ENCODE results near the gene PACRG. TPM values are rescaled to one million over a fixed set of nuclear protein-coding genes. Genes with fewer than 3 reads are reported as not detected.

PACRG gene
- total RNA-seq, 1 experiment from 2014 or later = not detected

DNA sequence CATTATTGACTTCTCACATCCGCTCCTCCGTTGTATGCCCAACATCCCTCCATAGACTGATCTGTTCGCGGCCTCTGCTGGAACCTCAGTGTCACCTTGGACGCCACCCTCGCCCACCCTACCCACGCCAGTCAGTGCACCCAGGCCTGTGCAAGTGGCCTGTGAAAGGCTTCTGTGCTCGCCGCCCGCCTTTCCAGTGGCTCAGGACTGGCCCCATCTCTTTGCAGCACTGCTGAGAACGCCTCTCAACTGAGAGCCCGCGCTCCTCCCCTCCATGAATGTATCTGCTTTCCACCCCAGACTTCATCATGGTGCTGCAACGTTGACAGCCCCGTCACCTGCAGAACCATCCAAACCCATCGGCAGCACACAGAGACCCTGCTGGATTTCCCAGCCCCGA, 459.4 kb downstream of the PACRG start:
- DNase-seq (ENCODE audit: low read depth) = no peak
- in situ Hi-C loops (cut with HindIII; ENCODE audit: low pct_unique_long_range_greater_than_20kb, low sequenced_read_pairs) = no loop called here

DNA sequence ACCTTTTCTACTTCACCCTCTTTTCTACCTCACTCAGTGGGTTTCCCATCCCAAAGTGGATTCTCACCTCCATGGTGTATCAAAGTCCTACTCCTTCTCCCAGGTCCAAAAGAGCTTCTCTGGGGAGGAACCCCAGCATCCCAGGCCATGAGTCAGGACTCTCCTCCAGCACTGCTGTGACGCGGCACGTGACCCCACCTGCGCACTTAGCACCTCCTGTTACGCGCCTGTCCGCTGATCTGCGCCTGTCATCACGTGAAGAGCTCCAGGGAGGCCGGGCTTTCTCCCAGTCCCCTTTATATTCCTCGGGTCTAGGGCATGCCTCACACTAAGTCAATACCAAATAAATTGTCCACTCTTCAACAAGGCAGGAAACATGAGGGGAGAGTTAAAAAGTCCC, 459.8 kb downstream of the PACRG start:
- in situ Hi-C loops (cut with HindIII; ENCODE audit: low pct_unique_long_range_greater_than_20kb, low sequenced_read_pairs) = no loop called here
- no peak for DNase-seq (ENCODE audit: low read depth)

DNA sequence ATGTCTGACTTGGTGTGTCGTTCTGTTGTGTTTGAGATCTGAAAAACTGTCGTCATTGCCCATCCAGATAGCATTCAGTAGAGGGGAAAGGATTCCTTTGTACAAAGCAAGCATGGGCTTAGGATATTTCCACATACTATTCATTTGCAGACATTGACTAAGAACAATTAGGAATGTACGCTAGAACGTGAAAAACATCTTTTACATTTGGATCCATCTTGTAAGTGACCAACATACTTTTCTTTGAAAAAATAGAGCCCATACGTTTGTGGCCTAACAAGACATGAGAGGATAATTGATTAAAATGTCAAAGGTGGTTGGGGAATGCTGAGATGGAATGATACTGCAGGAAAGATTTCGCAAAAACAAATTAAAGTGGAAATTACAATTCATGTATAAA, 461.0 kb downstream of the PACRG start:
- no peak for DNase-seq (ENCODE audit: low read depth)
- in situ Hi-C loops (cut with HindIII; ENCODE audit: low pct_unique_long_range_greater_than_20kb, low sequenced_read_pairs) = no loop called here

DNA sequence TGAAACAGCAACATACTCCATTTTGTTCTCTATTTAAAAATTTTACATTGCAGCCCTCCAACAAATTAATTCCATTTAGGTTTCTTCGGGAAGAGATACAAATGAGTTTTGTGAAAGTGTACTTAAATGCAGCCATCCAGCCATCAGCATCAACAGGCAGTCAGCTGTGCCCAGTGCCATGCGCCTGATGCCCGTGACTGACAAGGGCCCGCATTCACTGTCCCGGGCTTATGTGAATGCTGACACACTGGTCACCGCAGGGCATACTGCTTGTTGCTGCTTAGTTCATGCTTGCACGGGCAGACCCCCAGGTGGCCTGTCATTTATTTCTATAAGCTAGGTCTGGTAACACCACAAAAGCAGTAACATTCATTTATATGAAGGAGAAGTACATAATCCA, 461.8 kb downstream of the PACRG start:
- in situ Hi-C loops (cut with HindIII; ENCODE audit: low pct_unique_long_range_greater_than_20kb, low sequenced_read_pairs) = no loop called here
- no peak for DNase-seq (ENCODE audit: low read depth)

DNA sequence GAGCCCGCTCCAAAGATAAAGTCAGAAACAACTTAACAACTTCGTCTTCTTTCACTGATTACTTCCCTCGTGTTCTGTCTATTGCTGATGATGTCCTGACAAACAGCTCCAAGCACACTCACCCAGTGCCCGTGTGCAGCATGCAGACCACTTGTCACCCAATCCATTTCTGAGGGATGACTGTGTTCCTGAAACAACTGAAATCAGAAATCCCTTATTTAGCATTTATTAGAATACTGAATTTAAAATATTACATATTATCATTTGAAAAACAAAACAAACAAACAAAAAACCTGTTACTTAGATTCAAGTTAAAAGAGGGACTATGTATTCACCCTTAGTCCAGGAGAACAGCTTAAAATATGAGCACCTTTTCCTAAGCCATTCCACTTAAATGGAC, 463.0 kb downstream of the PACRG start:
- in situ Hi-C loops (cut with HindIII; ENCODE audit: low pct_unique_long_range_greater_than_20kb, low sequenced_read_pairs) = no loop called here
- DNase-seq (ENCODE audit: low read depth) = no peak

DNA sequence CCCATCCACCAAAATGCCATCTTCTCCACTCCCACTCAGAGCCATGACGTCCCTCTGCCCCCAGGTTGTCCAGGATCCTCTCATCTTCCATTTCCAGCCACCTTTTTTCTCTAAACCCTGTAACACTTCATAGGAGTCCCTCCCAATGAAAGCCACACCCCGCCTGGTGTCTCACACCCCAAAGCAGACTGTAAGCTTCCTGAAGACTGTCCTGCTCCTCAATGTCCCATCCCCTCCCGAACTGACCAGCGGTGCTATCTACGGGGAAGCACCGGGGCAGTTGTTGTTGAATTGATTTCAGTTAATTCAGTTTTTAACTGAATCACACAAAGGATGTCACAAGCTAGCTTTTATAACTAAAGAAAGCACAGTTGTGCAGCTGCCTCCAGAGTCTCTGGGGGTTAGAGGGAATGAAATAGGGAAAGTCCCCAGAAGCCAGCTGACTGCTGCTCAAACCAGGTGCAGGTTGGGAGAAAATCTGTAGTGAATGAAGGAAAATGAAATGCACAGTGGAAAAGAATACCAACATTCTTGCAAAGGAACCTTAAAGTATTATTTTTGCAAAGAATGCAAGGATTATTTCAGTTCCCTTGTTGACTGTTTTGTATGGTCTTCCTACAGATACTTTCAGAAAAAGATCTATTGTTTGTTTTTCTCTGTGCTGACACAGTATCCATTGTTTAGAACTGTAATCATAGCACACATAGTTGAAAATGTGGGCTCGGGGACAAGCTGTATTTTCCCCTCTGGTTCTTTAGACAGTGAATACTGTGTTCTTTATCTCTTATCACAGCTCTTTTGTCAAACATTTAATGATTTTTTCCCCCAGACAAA, 464.1 kb downstream of the PACRG start:
- DNase-seq (ENCODE audit: low read depth) = no peak
- in situ Hi-C loops (cut with HindIII; ENCODE audit: low pct_unique_long_range_greater_than_20kb, low sequenced_read_pairs) = no loop called here

DNA sequence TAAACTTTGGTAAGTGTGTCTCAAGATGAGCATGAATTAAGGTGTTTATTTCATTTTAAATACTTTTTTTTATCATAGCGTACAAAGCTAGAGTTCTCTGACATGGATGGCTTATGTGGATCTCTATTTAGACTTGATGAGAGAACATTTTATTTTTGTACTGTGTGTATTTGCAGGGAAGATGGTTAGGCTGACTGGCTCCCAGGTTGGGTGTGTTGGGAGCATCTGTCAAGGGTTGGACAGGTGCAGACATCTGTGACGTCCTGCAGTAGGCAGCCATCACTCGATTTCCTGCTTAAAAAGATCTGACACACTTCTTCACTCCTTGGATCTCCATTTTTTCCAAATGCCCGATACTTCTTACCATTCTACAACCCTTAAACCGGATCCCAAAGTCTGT, 464.8 kb downstream of the PACRG start:
- in situ Hi-C loops (cut with HindIII; ENCODE audit: low pct_unique_long_range_greater_than_20kb, low sequenced_read_pairs) = no loop called here
- DNase-seq (ENCODE audit: low read depth) = no peak

DNA sequence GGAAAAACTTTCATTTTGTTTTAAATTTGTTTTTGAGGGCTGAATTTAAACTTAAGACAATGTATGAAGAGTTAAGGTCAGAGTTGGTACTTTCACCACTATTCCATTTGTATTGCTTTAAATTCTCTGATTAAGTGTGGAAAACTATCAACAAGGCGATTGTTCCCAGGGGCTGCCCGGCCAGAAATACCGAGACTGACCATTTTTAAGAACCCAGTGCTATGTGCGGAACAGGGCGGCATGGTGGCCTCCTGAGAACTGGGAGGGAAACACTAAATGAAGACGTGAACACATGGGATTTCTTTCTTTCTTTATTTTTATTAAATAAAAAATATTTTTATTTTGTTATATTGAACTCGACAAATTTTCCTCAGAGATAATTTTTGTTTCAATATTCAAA, 465.6 kb downstream of the PACRG start:
- in situ Hi-C loops (cut with HindIII; ENCODE audit: low pct_unique_long_range_greater_than_20kb, low sequenced_read_pairs) = no loop called here
- DNase-seq (ENCODE audit: low read depth) = no peak

DNA sequence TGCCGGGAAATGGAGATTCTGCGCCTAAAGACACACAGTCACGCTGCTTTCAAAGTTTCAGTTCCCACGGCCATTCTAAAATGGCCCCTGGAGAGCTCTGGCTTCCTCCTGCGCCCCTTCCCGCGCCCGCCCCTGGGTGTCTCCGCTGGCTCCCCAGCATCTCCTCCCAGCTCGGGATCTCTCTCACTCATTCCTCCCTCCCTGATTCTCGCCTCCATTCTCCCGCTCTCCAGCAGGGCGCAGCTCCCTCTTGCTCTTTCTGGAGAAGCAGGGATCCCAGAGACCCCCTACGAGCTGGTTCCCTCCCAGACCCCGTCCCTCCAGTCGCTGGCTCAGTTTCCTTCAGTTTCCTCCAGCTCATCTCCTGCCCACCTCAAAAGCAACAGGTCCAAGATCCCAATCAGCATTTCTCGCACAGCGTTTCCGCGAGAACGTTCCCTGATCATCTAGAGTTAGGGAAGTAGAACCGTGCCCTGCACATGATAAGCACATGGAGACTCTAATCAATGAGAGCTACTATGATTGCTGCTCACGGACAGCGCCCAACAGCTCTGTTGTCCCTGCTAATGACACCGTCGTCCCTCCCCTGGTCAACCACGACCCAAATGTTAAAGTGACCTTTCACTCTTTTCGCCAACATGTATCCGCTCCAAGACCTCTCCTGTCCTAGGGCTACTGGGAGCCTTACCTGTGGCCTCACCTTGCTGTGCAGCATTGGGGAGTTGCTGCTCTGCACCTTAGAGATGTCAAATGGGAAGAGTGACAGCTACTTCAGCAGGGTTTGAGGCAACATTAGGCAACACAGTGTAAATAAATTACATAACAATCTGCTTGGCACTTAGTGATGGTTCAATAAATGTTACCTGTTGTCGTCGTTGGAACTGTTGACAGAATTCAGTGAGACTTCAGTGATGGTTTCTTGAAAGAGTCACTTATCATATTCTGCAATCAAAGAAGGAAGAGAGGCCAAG, 468.2 kb downstream of the PACRG start:
- in situ Hi-C loops (cut with HindIII; ENCODE audit: low pct_unique_long_range_greater_than_20kb, low sequenced_read_pairs) = no loop called here
- no peak for DNase-seq (ENCODE audit: low read depth)

DNA sequence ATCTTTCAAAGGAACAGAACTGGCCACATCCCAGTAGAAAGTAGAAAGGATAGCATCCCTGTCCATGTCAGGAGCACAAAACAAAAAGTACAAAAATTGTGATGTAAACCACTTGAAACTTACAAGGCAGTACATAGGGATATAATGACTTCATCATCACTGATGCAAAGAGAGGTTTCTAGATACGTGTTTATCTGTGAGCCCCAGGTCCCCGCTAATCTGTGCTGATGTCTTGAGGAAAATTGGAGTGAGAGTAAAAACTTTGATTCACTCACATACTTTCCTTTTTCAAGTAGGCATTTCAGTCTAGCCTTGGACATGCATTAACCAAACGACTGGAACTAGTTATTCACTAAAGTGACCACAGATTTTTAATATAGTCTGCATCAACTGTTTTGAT, 470.1 kb downstream of the PACRG start:
- DNase-seq (ENCODE audit: low read depth) = no peak
- in situ Hi-C loops (cut with HindIII; ENCODE audit: low pct_unique_long_range_greater_than_20kb, low sequenced_read_pairs) = no loop called here

DNA sequence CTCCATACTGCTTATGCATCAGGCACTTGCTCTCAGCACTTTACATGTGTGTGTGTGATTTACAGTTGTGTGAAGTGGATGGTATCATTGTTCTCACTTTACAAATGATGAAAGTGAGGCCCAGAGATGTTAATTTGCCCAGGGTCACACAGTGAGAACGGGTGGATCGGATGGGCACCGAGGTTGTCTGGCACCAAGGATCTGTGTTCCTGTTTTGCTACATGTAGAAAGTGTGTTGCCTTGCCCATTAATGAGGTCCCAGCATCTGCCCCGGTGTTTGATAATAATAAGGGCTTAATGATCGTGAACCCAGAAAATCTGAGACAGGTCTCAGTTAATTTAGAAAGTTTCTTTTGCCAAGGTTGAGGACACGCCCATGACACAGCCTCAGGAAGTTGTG, 470.6 kb downstream of the PACRG start:
- in situ Hi-C loops (cut with HindIII; ENCODE audit: low pct_unique_long_range_greater_than_20kb, low sequenced_read_pairs) = no loop called here
- DNase-seq (ENCODE audit: low read depth) = no peak

DNA sequence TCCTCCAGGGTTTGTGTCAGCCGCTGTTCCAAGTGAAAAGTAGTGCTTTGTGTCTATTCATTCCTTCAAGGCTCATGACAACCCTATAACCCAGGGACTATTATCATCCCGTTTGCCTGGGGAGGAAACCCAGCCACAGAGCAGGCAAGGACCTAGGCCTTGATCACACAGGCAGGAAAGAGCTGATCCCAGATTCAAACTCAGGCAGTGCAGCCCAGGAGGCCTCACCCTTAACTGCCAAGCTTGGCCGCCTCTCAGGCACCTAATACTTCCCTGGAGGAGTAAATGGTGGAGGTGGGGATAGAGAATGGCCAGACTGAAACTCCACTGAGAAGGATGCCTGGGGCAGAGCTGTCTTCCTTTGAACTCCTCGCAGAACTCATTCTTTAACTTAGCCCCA, 471.6 kb downstream of the PACRG start:
- no peak for DNase-seq (ENCODE audit: low read depth)
- in situ Hi-C loops (cut with HindIII; ENCODE audit: low pct_unique_long_range_greater_than_20kb, low sequenced_read_pairs) = no loop called here

DNA sequence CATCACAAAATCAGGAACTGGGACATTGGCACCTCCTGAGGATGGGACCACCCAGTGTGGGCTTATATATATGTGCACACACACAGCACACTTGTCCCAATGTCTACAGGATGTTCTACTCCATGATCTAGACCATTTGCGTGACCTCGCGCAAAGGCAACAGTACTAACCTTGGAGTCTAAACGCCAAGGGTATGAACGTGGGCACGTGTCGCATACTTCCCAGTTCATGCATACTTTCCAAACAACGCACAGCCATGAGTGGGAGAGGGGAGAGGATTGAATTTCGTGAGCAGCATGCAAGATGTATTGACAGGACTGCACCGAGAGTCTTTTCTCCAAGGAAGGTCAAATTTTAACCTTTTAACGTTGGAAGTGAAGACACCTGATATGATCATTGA, 472.5 kb downstream of the PACRG start:
- no peak for DNase-seq (ENCODE audit: low read depth)
- in situ Hi-C loops (cut with HindIII; ENCODE audit: low pct_unique_long_range_greater_than_20kb, low sequenced_read_pairs) = no loop called here

DNA sequence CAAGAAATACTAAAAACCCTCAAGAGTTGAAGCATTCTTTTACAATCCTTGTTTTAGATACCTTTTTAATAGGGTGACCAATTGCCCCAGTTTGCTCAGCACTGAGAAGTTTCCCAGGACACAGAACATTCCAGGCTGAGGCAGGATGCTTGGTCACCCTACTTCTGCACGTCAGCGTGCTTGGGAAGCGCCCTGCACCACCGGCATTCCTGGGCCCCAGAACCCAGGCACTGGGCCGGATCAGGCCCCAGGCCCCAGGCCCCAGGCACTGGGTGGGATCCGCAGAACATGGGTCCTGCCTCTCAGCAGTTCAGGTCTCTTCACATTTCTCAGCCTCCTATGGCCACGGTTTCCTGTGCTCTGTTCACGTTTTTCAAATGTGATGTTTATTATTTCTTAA, 472.9 kb downstream of the PACRG start:
- in situ Hi-C loops (cut with HindIII; ENCODE audit: low pct_unique_long_range_greater_than_20kb, low sequenced_read_pairs) = no loop called here

DNA sequence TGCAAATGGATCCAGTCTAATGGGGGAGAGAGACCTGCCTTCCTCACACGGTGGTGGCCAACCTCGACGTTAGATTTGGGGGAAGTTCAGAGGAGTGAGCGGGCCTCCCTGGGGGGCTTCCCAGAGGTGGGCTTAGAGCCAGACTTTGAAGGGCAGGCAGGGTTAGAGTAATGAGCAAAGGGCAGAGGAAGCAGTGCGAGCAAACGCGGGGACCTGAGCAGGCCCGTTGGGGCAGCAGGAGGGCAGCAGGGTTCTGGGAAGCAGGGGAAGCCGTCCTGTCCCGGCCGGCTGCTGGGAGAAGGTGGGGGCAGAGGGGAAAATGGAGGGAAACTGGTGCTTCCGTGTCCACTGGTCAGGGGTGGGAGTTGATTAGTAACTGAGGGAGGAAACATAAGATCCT, 474.1 kb downstream of the PACRG start:
- in situ Hi-C loops (cut with HindIII; ENCODE audit: low pct_unique_long_range_greater_than_20kb, low sequenced_read_pairs) = no loop called here
- no peak for DNase-seq (ENCODE audit: low read depth)

More for the DNA sequence above, 472.9 kb downstream of the PACRG start:
- DNase-seq (ENCODE audit: low read depth) = no peak

DNA sequence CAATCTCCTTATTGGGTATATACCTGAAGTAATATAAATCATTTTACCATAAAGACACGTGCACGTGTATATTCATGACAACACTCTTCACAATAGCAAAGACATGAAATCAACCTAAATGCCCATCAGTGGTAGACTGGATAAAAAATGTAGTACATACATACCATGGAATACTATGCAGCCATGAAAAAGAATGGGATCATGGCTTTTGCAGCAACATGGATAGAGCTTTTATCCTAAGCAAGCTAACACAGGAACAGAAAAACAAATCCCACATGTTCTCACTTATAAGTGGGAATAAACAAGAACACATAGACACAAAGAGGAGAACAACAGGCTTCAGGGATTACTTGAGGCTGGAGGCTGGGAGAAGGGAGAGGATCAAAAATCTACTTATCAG, 478.4 kb downstream of the PACRG start:
- no peak for DNase-seq (ENCODE audit: low read depth)
- in situ Hi-C loops (cut with HindIII; ENCODE audit: low pct_unique_long_range_greater_than_20kb, low sequenced_read_pairs) = no loop called here

DNA sequence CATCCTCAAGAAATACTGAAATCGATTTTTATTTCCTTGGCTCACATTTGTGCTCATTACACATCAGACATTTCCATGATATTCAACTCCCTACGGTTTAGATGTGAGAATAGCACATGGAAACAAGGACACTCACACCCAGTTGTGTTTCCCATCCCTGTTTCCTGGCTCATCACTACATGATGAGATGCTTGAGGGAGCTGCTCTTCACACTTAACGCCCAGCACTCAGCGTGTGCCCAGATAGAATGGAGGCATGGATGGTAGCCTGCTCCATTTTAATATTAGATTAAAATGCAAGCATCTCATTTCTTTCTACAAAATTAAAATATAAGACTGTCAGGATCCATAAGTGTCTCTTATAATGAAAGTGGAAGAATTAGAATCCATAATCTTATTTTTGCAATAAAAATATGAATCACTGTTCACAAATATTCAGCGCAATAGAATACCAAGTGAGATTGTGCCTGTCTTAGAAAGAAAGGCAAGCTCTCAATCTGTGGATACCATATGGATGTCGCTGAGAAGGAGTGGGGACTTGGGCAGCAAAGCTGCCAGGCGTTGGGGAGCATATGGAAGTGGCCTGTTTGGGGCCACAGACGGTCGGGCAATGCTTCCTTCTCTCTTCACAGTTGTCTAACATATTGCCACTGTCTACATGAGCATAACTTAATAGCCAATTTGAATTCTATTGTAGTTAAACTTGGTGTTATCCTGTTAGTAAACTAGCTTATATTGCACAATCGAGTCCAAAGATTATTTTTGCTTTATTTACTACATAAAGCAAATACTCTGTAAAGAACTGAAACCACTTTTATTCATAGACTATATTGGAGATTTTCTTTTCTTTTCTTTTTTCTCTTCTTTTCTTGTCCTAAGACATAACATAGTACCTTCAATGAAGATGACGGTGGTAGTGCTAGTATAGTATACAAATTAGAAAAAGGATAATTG, 479.9 kb downstream of the PACRG start:
- DNase-seq (ENCODE audit: low read depth) = no peak
- in situ Hi-C loops (cut with HindIII; ENCODE audit: low pct_unique_long_range_greater_than_20kb, low sequenced_read_pairs) = no loop called here

DNA sequence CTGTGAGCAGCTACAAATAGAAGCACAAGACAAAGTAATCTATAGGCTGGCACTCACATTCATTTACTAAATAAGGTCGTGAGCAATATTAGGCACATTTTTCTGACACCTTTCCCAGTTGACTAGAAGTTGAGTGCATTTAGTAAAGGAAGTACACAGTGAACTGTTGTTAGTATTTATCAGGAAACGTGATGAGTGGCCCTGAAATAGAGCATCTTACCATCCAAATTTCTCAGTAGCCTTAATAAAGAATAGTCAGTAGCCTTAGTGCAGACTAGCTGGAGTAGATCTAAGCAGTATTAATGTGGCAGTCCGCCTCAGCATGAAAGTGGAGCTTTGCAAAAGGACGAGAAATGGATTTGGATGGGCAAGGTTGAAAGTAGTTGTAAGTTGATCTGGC, 481.2 kb downstream of the PACRG start:
- in situ Hi-C loops (cut with HindIII; ENCODE audit: low pct_unique_long_range_greater_than_20kb, low sequenced_read_pairs) = no loop called here
- DNase-seq (ENCODE audit: low read depth) = no peak

Measured in Caki2 (cell line).